ENCODE data around the gene ZYX.
"Not testable (repeated sequence)": the region's sequence is repeated elsewhere in the genome, so short reads cannot be mapped to it uniquely, and the experiment has no call there.

The ZYX gene

GRCh38 chr7:143390104-143390772 is 9.1 kb downstream of the ZYX start (continued):
- no peak for TF ChIP-seq TSHZ2 (CRISPR knock-in tag; IDR thresholded peaks at IDR 0.05)
- no peak for TF ChIP-seq ZFP30 (CRISPR knock-in tag; IDR thresholded peaks at IDR 0.05)
- no peak; the same call in 1 of the 2 replicates for TF ChIP-seq ARNTL (CRISPR knock-in tag; IDR thresholded peaks at IDR 0.05; ENCODE audit: borderline replicate concordance, low read depth)

GRCh38 chr7:143390773-143391317 is 9.7 kb downstream of the ZYX start:
- TF ChIP-seq CREB5 (CRISPR knock-in tag; IDR thresholded peaks at IDR 0.05; ENCODE audit: low read depth) (no peak), POU6F1 (CRISPR knock-in tag; IDR thresholded peaks at IDR 0.05; ENCODE audit: borderline replicate concordance, low read depth) (no peak), SNAI2 (CRISPR knock-in tag; IDR thresholded peaks at IDR 0.05) (no peak), ISL1 (CRISPR knock-in tag; IDR thresholded peaks at IDR 0.05) (no peak), CSDC2 (CRISPR knock-in tag; IDR thresholded peaks at IDR 0.05) (no peak)
- ATAC-seq, result no peak

- no peak for ATAC-seq
- 0 out of 2 replicates have a peak, but pooled peaks have one; percentile 55 for TF ChIP-seq PATZ1 (CRISPR knock-in tag; IDR thresholded peaks at IDR 0.05; ENCODE audit: borderline replicate concordance)
- TF ChIP-seq SNAI2 (CRISPR knock-in tag; IDR thresholded peaks at IDR 0.05), result 0 out of 2 replicates have a peak, but pooled peaks have one; percentile 30
- no peak; the same call in 1 of the 2 replicates for TF ChIP-seq ESRRG (CRISPR knock-in tag; IDR thresholded peaks at IDR 0.05)
- peak; percentile 47; the same call in 1 of the 2 replicates for TF ChIP-seq ZC3H10 (CRISPR knock-in tag; IDR thresholded peaks at IDR 0.05)
- TF ChIP-seq GLIS3 (CRISPR knock-in tag; IDR thresholded peaks at IDR 0.05), result no peak
- no peak for TF ChIP-seq ARNTL (CRISPR knock-in tag; IDR thresholded peaks at IDR 0.05; ENCODE audit: borderline replicate concordance, low read depth)
- TF ChIP-seq ISL1 (CRISPR knock-in tag; IDR thresholded peaks at IDR 0.05), result peak; percentile 70
Measured at GRCh38 chr7:143391462-143392404, 10.6 kb downstream of the ZYX start.

GRCh38 chr7:143392427-143392826 is 11.3 kb downstream of the ZYX start:
- not testable (repeated sequence) for ATAC-seq
- peak; percentile 69; the same call in 1 of the 2 replicates for TF ChIP-seq RARB (CRISPR knock-in tag; IDR thresholded peaks at IDR 0.05)
- TF ChIP-seq TOX (CRISPR knock-in tag; IDR thresholded peaks at IDR 0.05; ENCODE audit: borderline replicate concordance), result peak; percentile 51
- peak; percentile 92 for TF ChIP-seq ZC3H10 (CRISPR knock-in tag; IDR thresholded peaks at IDR 0.05)

- peak; percentile 0 for ATAC-seq
- TF ChIP-seq ZC3H10 (CRISPR knock-in tag; IDR thresholded peaks at IDR 0.05), result no peak
- TF ChIP-seq ISL1 (CRISPR knock-in tag; IDR thresholded peaks at IDR 0.05), result no peak
- no peak for TF ChIP-seq CREB5 (CRISPR knock-in tag; IDR thresholded peaks at IDR 0.05; ENCODE audit: low read depth)
- TF ChIP-seq TCF4 (CRISPR knock-in tag; IDR thresholded peaks at IDR 0.05; ENCODE audit: borderline replicate concordance), result no peak
- no peak for TF ChIP-seq ARNTL (CRISPR knock-in tag; IDR thresholded peaks at IDR 0.05; ENCODE audit: borderline replicate concordance, low read depth)
- no peak for TF ChIP-seq TOX (CRISPR knock-in tag; IDR thresholded peaks at IDR 0.05; ENCODE audit: borderline replicate concordance)
- TF ChIP-seq ZFP3 (CRISPR knock-in tag; IDR thresholded peaks at IDR 0.05), result no peak
- TF ChIP-seq CSDC2 (CRISPR knock-in tag; IDR thresholded peaks at IDR 0.05), result no peak
- no peak for TF ChIP-seq SNAI2 (CRISPR knock-in tag; IDR thresholded peaks at IDR 0.05)
- no peak for TF ChIP-seq PPARA (CRISPR knock-in tag; IDR thresholded peaks at IDR 0.05; ENCODE audit: borderline replicate concordance)
- no peak for TF ChIP-seq GLIS3 (CRISPR knock-in tag; IDR thresholded peaks at IDR 0.05)
- no peak for TF ChIP-seq ZFP30 (CRISPR knock-in tag; IDR thresholded peaks at IDR 0.05)
- TF ChIP-seq ZNF565 (CRISPR knock-in tag; conservative IDR thresholded peaks at IDR 0.05; ENCODE audit: low read depth), result no peak
Measured at GRCh38 chr7:143392875-143393266, 11.7 kb downstream of the ZYX start.

Measured in SK-N-SH treated with all-trans-retinoic acid at 6 μM for 48 hours (cell line).